ENCODE data around the gene PAK5. TPM values are rescaled to one million over a fixed set of nuclear protein-coding genes. Genes with fewer than 3 reads are reported as not detected.

The PAK5 gene
- total RNA-seq, 2 experiments from 2014 or later, result not detected

DNA sequence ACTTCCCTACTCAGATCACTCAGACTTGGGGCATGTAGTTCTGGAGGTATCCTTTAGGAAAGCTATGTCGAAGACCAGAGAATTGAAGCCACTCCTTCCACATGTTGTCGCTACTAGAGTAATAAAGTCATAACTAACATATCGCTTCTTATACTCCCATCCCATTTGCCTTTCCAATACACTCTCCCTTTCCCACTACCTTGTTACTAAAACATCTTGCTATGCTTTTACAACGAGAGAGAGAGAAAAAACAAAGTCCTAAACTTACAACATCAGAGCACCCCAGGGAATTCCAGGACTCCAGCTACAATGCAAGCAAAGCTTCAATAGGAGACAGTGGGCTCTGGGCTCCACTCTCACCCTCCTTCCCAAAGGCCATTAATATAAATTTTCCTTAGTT, 329.6 kb downstream of the PAK5 start:
- POLR2A ChIA-PET, result no interaction called here
- H3K27me3 Mint-ChIP-seq, result peaks cover 41% of the 10 kb centered on the region
- H3K4me3 Mint-ChIP-seq, result no peak overlapping the region
- H3K9me3 Mint-ChIP-seq, result no peaks in the 10 kb centered on the region
- H3K4me1 Mint-ChIP-seq, result no peaks in the 10 kb centered on the region
- H3K27ac Mint-ChIP-seq, result no peak overlapping the region
- no peak for DNase-seq
- CTCF ChIA-PET, result interaction anchor here (0.7 kb wide), 1 partner anchor 751 kb away, joined by 3 read pairs; no protein-coding TSS in a partner anchor
- H3K36me3 Mint-ChIP-seq (ENCODE audit: low read depth), result no peaks in the 10 kb centered on the region

DNA sequence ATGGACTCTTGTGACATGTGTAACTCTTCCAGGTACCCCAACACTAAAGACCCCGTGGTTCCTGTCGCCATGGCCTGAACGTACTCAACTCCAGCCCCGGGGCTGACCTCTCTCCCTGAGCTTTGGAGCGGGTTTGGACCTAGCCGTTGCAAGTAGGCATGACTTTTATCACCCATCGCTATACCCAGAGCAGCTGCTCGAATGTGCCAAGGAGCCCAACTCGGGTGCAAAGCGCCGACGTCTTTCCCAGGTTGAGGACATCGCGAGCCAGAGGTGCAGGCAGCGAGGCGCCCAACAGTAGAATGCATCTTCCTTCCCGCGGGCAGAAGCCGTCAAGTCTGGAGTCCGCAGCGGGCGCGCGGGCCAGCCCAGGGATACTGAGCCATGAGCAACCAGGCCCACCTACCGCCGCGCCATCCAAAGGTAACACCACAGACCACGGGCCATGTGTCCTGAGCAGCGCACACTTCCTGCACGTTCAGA, 330.1 kb downstream of the PAK5 start:
- H3K4me3 Mint-ChIP-seq, result no peak overlapping the region
- H3K4me1 Mint-ChIP-seq, result no peaks in the 10 kb centered on the region
- H3K27ac Mint-ChIP-seq, result no peak overlapping the region
- H3K36me3 Mint-ChIP-seq (ENCODE audit: low read depth), result no peaks in the 10 kb centered on the region
- H3K9me3 Mint-ChIP-seq, result no peaks in the 10 kb centered on the region
- no peak for DNase-seq
- ChIA-PET POLR2A (no interaction called here), CTCF (no interaction called here)
- peaks cover 36% of the 10 kb centered on the region for H3K27me3 Mint-ChIP-seq

DNA sequence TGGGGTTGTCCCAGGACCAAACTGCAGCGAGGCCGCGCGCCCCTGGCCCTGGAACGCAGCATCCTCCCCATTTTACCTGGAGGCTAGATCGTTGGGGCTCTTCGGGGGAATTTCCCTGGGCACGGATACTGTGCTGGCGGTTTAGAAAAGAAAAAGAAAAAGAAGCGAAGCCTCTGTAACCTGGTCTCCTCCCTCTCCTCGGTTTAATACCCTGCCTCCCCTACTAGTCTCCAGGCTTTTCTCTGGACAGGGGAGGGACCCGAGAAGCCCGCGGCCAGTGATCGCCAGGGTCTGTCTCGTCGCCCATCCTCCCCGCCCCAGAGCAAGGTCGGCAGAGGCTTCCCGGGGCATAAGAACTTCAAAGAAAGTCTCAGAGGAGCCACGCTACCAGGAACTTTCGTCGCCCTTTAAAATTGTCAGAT, 330.6 kb downstream of the PAK5 start:
- H3K4me1 Mint-ChIP-seq, result no peaks in the 10 kb centered on the region
- peaks cover 32% of the 10 kb centered on the region for H3K27me3 Mint-ChIP-seq
- POLR2A ChIA-PET, result no interaction called here

DNA sequence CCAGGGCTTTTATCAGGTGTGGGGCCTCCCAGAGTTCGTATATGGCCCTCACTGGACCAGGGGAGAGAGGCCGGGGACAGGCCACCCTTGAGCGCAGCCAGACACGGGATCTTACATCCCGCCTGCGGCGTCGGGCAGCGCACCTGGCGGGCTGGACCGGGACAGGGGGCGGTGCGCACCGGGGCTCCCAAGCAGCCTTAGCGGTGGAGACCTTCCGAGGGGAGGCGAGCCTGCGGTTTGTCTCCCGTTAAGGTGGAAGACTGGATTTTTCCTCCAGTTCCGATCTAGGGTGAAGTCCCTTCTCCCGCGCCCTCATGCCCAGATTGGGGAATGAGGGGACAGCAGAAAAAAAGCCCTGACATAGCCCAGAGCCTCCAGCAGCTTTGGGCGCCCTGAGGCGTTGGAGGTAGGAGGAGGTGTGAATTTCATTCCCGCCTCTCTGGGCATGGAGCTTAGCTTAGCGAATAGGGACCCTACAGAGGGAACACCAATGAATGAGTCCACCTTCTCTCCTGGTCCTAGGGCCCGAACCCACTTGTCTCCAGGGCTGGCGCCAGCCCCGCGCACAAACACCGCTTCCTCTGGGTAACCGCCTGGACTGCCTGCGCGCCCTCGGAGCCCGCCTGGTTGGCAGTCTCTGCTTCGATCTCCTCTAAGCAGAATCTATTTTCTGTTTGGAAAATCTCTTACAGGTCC, 331.2 kb downstream of the PAK5 start:
- Mint-ChIP-seq H3K9me3 (no peaks in the 10 kb centered on the region), H3K4me1 (no peaks in the 10 kb centered on the region), H3K27me3 (peaks cover 32% of the 10 kb centered on the region), H3K36me3 (ENCODE audit: low read depth) (no peaks in the 10 kb centered on the region), H3K27ac (no peak overlapping the region), H3K4me3 (no peak overlapping the region)
- ChIA-PET POLR2A (no interaction called here), CTCF (no interaction called here)
- no peak for DNase-seq

More for the DNA sequence above, 330.6 kb downstream of the PAK5 start:
- H3K9me3 Mint-ChIP-seq, result no peaks in the 10 kb centered on the region
- no peaks in the 10 kb centered on the region for H3K36me3 Mint-ChIP-seq (ENCODE audit: low read depth)
- H3K27ac Mint-ChIP-seq, result no peak overlapping the region
- no peak for DNase-seq
- H3K4me3 Mint-ChIP-seq, result no peak overlapping the region
- CTCF ChIA-PET, result no interaction called here

DNA sequence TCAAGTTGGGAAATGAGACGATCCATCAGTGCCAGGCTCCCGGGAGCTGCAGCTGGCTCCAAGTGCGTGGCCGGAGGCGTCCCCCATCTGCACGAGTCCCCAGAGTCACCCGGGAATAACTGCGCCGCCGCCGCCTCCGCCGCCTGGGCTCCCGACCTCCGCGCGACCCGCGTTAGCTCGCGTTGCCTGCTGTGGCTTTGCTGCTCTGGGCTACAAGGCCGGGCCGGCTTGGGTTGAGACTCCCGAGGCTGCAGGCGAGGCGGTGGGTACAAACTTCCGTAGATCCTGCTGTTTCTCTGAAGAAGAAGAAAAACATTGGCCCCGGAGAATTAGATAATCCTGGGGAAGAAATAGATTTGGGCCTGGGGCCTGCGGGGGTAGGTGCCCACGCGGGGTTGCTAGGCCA, 331.9 kb downstream of the PAK5 start:
- no peaks in the 10 kb centered on the region for H3K9me3 Mint-ChIP-seq
- H3K27me3 Mint-ChIP-seq, result peaks cover 32% of the 10 kb centered on the region
- POLR2A ChIA-PET, result no interaction called here
- no peaks in the 10 kb centered on the region for H3K36me3 Mint-ChIP-seq (ENCODE audit: low read depth)
- CTCF ChIA-PET, result no interaction called here
- no peak overlapping the region for H3K27ac Mint-ChIP-seq
- H3K4me1 Mint-ChIP-seq, result no peaks in the 10 kb centered on the region
- H3K4me3 Mint-ChIP-seq, result no peak overlapping the region
- no peak for DNase-seq

DNA sequence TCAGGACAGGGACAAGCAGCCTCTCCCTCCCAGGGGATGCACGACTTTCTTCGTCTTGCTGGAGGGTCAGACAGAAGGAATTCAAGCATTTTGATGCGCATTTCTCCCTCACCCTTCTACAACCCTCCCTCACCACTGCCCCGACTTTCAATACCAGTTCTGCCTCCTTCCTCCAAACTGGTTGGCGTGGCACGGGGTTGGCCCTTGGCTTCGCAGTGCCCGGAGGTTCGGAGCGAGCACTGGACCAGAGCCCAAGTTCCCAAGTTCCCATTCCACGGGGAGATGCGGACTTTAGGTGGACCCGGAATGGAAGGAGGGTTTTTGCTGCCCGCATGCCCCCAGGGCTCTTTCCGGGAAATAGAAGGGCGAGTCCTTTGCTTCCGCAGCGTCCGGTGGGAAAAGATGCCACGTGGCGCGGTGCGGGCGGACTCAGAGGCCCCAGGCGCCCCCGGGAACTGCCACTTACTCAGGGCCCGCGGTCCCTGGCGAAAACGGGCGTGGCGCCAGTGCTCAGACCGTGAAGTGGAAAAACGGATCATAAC, 332.5 kb downstream of the PAK5 start:
- no peaks in the 10 kb centered on the region for H3K36me3 Mint-ChIP-seq (ENCODE audit: low read depth)
- no peaks in the 10 kb centered on the region for H3K9me3 Mint-ChIP-seq
- H3K4me3 Mint-ChIP-seq, result no peak overlapping the region
- no peaks in the 10 kb centered on the region for H3K4me1 Mint-ChIP-seq
- DNase-seq, result no peak
- CTCF ChIA-PET, result no interaction called here
- H3K27ac Mint-ChIP-seq, result no peak overlapping the region
- POLR2A ChIA-PET, result no interaction called here
- peaks cover 27% of the 10 kb centered on the region for H3K27me3 Mint-ChIP-seq

DNA sequence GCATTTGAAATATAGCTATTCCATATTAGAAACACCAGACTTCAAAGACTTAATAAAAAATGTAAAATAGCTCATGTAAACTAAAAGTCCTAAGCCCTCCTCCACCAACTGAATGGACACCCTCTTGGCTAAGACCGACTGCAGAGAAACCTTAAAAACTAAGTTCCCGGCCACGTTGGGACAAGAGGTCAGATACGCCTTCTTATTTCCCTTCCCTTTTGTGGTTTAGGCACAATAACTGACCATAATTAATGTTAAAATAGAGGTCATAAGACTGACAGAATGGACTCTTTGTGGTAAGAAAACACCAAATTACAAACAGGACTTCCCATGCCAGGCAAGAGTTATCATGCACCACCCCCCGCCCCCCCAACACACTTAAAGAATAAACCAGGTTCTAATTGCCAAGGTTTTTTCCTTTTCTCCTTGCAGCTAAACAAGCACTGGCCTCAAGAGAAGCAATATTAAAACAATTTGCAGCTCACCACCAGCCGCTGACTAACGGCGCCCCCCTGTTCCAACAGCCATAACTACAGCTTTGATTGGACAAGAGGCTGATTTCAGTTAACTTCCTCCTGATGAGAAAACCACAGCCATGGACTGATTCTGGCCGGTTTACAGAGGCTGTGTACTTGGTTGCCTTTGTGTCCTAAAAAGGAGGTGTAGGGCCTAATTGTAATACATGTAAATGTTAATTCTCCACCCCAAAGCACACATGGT, 335.2 kb downstream of the PAK5 start:
- H3K36me3 Mint-ChIP-seq (ENCODE audit: low read depth), result no peaks in the 10 kb centered on the region
- no peaks in the 10 kb centered on the region for H3K4me1 Mint-ChIP-seq
- H3K9me3 Mint-ChIP-seq, result no peaks in the 10 kb centered on the region
- H3K27me3 Mint-ChIP-seq, result peaks cover 11% of the 10 kb centered on the region
- no peak for DNase-seq
- POLR2A ChIA-PET, result no interaction called here
- CTCF ChIA-PET, result no interaction called here
- H3K4me3 Mint-ChIP-seq, result no peak overlapping the region
- no peak overlapping the region for H3K27ac Mint-ChIP-seq

DNA sequence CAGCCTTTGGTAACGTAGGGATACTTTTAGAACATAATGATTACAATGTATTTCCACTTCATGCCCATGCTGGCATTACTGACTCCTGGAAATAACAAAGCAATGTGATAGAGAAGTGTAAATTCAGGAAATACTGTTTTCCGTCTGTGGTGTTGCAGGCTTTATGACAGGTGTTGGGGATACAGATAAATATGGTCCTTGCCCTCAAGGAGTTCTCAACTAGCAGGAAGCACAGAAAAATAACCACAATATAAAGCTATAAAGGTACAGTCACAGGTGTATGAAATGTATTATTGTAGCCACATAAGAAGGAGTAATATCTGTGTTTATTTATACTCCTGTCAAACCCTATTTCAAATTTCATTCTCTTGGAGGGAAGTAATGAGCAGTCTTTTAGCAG, 337.4 kb downstream of the PAK5 start:
- Mint-ChIP-seq H3K27me3 (no peaks in the 10 kb centered on the region), H3K4me1 (no peaks in the 10 kb centered on the region), H3K9me3 (no peaks in the 10 kb centered on the region), H3K36me3 (ENCODE audit: low read depth) (no peaks in the 10 kb centered on the region), H3K4me3 (no peak overlapping the region), H3K27ac (no peak overlapping the region)
- ChIA-PET CTCF (no interaction called here), POLR2A (no interaction called here)
- no peak for DNase-seq

DNA sequence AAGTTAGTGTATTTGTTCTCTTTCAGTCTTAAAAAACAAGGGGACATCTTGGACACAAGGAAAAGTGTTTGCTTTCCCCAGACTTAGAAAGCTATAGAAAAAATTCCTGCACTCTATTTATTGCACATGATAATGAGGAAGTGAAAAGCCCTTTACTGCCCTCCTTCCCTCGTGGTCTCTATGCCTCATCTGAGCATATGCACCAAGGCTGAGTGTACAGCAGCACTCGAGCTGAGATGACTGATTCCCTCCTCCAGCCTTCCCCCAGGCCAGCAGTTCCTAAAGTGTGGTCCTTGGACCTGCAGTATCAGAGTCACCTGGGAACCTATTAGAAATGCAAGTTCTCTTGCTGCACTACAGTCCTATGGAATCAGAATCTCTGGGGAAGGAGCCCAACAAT, 338.8 kb downstream of the PAK5 start:
- DNase-seq, result no peak
- H3K36me3 Mint-ChIP-seq (ENCODE audit: low read depth), result no peaks in the 10 kb centered on the region
- H3K4me3 Mint-ChIP-seq, result no peak overlapping the region
- no peaks in the 10 kb centered on the region for H3K9me3 Mint-ChIP-seq
- ChIA-PET POLR2A (no interaction called here), CTCF (no interaction called here)
- H3K4me1 Mint-ChIP-seq, result no peaks in the 10 kb centered on the region
- no peaks in the 10 kb centered on the region for H3K27me3 Mint-ChIP-seq
- H3K27ac Mint-ChIP-seq, result no peak overlapping the region

DNA sequence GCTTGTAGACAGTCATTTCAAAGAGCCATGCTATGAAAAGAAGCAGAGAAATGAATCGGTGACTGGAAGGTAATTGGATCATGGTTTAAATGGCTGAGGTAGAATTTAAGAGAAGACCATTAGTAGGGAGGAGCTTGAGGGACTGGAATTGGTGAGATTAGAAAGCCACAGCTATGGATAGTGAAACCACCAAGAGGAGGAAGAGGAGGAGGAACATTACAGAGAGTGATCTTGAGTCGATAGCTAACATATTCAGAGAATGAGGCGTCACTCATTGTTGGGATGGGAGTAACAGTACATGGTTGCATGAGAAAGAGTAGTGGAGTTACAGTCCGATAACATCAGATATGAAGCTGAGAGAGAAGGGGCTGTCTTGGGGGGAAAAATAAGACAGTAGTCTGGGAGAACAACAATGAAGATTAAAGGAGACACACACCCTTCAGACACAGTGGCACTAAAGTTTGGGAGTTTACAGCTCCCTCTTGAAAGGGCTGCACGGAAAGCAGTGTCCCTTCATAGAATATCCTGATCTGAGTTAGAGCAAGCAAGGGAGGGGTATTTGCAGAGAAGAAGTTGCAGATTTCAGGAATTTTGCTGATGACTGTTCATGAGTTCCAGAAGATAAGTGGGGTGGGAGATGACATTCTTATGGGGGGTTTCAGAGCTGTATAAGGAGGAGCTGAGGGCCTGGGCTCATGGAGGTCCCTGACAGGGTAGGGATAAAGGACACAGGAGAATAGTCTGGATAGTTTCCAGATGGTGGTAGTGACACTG, 339.6 kb downstream of the PAK5 start:
- no peaks in the 10 kb centered on the region for H3K36me3 Mint-ChIP-seq (ENCODE audit: low read depth)
- no peaks in the 10 kb centered on the region for H3K9me3 Mint-ChIP-seq
- ChIA-PET CTCF (no interaction called here), POLR2A (no interaction called here)
- H3K27ac Mint-ChIP-seq, result no peak overlapping the region
- no peaks in the 10 kb centered on the region for H3K4me1 Mint-ChIP-seq
- no peak overlapping the region for H3K4me3 Mint-ChIP-seq
- H3K27me3 Mint-ChIP-seq, result no peaks in the 10 kb centered on the region
- DNase-seq, result no peak

DNA sequence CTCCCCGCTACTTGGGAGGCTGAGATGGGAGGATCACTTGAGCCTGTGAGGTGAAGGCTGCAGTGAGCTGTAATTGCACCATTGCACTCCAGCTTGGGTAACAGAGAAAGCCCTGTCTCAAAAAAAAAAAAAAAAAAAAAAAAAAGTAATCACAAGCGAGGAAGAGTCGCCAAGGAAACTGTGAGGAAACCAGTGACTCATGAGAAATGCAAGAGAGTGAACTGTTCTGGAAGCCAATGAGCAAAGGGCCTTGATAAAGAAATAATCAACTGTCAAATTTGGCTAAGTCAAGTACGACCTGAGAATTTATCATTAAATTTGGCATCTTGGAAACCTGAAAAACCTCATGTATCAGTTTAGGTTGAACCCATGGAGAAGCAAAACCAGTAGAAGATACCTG, 340.6 kb downstream of the PAK5 start:
- POLR2A ChIA-PET, result no interaction called here
- no peaks in the 10 kb centered on the region for H3K27me3 Mint-ChIP-seq
- H3K27ac Mint-ChIP-seq, result no peak overlapping the region
- CTCF ChIA-PET, result no interaction called here
- H3K4me1 Mint-ChIP-seq, result no peaks in the 10 kb centered on the region
- no peaks in the 10 kb centered on the region for H3K9me3 Mint-ChIP-seq
- H3K4me3 Mint-ChIP-seq, result no peak overlapping the region
- DNase-seq, result no peak
- no peaks in the 10 kb centered on the region for H3K36me3 Mint-ChIP-seq (ENCODE audit: low read depth)

DNA sequence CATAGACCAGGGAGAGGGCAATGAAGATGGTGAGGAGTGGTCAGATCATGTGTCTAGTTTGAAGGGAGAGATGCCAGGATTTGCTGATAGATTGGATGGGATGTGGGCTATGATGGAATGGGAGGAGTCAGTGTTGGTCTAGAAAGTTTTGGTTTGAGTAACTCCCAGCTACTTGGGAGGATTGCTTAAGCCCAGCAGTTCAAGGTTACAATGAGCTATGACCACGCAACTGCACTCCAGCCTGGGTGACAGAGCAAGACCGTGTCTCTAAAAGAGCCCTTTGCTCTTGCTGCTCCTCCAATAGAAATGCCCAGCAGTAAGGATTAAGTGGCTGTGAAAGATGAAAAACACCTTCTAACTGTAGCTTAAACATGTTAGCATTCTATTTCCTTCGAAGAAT, 342.7 kb downstream of the PAK5 start:
- H3K27me3 Mint-ChIP-seq, result no peaks in the 10 kb centered on the region
- H3K36me3 Mint-ChIP-seq (ENCODE audit: low read depth), result no peaks in the 10 kb centered on the region
- H3K9me3 Mint-ChIP-seq, result peaks cover 2% of the 10 kb centered on the region
- ChIA-PET POLR2A (no interaction called here), CTCF (no interaction called here)
- no peak overlapping the region for H3K27ac Mint-ChIP-seq
- H3K4me1 Mint-ChIP-seq, result no peaks in the 10 kb centered on the region
- H3K4me3 Mint-ChIP-seq, result no peak overlapping the region
- DNase-seq, result no peak

DNA sequence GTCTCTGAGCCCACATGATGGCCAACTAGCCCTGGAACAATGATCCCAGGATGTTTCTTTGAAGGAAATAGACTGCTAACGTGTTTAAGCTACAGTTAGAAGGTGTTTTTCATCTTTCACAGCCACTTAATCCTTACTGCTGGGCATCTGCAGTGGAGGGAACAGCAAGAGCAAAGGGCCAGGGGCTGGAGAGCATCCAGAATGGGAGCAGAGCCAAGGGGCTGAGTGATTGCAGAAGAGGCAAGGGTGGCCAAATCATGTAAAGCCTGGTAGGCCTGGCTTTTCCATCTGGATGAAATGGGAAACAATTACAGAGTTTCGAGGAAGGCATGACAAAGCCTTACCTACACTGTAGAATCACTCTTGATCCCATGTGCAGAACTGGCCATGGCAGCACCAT, 343.2 kb downstream of the PAK5 start:
- no peaks in the 10 kb centered on the region for H3K4me1 Mint-ChIP-seq
- ChIA-PET POLR2A (no interaction called here), CTCF (no interaction called here)
- H3K27me3 Mint-ChIP-seq, result no peaks in the 10 kb centered on the region
- peaks cover 3% of the 10 kb centered on the region for H3K9me3 Mint-ChIP-seq
- no peak for DNase-seq
- H3K4me3 Mint-ChIP-seq, result no peak overlapping the region
- no peaks in the 10 kb centered on the region for H3K36me3 Mint-ChIP-seq (ENCODE audit: low read depth)
- no peak overlapping the region for H3K27ac Mint-ChIP-seq
